ENCODE measurements around the gene TMEM128.

Gene TMEM128, protein sequence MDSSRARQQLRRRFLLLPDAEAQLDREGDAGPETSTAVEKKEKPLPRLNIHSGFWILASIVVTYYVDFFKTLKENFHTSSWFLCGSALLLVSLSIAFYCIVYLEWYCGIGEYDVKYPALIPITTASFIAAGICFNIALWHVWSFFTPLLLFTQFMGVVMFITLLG

DNA sequence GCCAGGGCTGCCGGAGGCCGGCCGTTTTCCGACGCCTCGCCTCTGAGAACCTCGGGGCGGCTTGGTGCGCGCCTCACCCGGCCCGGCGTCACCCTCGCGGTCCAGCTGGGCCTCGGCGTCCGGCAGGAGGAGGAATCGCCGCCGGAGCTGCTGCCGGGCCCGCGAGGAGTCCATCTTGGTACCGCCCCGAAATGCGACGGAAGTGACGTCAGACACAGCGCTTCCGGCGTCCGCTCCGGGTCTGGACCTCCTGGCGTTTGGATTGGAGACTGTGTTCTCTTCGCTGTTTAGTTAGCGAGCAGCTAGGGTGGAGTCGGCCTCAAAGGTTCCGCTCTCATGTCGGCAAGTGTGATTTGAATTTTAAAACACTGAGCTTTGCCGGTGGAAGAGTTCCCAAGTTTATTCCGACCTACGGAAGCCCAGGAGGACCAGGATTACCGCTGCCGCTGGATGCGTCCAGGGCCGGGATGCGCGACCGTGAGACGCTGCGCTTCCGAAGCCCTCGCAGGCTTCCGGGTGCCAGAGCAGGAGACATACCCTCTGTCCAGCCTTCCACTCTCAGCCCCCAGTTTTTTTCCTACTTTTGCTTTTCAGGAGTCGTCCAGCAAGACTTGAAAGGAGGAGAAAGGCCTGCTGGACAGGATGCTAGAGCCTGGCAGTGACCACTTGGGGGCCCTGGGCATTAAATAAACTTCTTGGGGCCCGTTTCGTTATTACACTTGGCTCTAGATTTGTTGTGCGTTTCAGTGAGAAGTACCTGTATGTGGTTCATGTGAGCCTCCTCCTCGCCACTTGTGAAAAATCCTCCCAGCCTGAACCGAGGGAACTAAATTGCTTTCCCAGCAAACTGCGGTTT lies at the start of gene TMEM128:
Gene TMEM128, minus strand, starts transcription at position 195 of the 856 bp plus-strand sequence. Its CDS starts 21 bp downstream, at position 174.
- peak within 1 kb of the TSS; percentile 46 to 83 (median 63) for H3K4me3 ChIP-seq
- peak within 1 kb of the TSS; percentile 39 to 98 (median 94) for H3K27ac ChIP-seq

DNA sequence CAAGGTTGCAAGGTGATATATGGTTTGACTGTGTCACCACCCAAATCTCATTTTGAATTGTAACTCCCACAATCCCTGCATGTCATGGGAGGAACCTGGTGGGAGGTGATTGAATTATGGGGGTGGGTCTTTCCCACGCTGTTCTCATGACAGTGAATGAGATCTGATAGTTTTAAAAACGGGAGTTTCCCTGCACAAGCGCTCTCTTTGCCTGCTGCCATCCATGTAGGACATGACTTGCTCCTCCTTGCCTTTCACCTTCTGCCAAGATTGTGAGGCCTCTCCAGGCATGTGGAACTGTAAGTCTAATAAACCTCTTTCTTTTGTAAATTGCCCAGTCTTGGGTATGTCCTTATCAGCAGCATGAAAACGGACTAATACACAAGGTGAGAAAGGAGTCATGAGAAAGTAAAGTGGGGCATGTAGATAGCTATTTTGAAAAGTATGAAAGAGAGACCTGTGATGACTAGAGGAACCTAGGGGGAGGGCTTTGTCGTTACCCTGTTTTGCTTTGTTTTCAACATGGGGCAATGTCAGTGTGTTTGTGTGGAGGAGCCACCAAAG lies 48.3 kb upstream of the TMEM128 start:
- H3K27ac ChIP-seq = no peak overlapping the region

DNA sequence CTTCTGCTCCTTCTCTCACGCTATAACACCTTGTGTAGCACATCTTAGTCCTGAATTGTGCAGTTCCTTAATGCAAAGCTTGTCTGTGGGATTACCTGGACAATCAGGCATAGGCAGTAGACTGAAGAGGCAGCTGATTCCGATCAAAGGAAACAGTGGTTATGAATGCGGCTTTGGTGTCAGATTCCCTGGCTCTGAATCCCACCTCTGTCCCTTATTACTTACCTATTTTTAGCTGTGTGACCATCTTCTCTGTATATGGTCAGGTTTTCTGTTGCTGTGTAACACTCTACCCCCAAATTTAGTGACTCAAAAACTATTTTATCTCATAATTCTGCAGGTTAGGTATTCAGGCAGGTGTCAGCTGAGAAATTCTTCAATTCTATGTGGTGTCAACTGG lies 45.3 kb upstream of the TMEM128 start:
- Histone ChIP-seq H3K4me3 (no peak overlapping the region), H3K27ac (no peak overlapping the region)

More for the DNA sequence above, 48.3 kb upstream of the TMEM128 start:
- no peak overlapping the region for H3K4me3 ChIP-seq

DNA sequence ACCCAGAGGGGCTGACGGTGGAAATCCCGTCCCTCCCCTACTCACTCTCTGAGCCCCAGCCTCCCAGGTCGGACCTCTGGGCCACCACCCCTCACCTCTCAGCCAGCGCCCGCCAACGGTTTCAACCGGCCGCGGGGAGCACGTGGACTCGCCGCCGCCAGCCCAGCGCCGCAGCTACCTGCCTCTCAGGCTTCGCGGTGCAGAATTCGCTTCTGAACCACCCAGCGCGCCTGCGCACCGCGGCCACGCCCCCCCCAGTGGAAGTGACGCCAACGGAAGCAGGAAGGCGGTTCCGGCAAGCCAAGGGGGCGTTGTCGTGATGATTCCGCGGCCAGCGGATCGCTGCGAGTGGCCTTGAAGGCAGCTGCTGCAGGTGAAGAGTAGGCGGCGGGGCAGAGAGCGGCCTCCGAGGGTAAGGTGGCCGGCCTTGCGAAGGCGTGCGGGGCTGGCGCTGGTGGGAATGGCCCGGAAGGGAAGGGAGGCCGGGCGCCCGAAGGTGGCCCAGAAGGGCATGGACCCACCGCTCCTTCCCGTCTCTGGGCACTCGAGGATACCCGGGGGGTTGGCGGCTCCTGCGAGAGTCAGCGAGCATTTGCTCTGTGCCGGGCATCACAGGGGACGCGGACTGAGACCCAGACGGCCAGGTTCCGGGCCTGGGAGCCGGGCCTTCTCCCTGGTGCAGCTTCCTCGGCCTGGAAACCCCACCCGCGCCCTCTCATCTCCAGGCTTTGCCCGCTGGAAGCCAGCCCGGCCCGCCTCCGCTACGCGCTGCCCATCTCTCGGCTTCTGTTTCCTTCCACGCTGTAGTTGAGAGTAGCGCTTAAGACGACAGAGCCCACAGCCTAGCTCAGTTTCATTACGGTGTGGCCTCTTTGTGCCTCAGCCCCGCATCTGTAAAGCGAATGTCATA lies 42.2 kb upstream of the TMEM128 start, which contains the start of the genes LYAR and ZBTB49:
Gene LYAR, minus strand, starts transcription at position 214 of the 910 bp plus-strand sequence. CDS start 6,412 bp downstream, outside the sequence.
Gene ZBTB49, plus strand, starts transcription at position 311 of the 910 bp plus-strand sequence. CDS start 9,695 bp downstream, outside the sequence.
- Histone ChIP-seq H3K4me3 (peak within 1 kb of the TSS; percentile 54 to 100 (median 99)), H3K27ac (peak within 1 kb of the TSS; percentile 13 to 88 (median 84))

DNA sequence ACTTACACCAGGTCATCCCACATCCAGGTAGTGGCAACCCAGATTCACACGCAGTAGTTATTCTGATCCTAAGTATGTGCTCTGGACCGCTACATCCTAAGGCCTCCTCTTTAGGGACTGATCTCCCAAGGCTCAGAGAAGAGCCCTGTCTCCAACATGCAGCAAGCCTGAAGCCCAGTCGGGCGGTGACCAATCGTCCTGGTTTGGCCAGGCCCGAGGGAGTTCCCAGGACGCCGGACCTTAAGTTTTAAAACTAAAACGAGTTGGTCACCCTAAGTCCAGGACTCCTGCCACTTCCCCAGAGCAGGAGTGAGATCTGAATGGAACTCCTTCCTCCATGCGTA lies 41.5 kb upstream of the TMEM128 start:
- Histone ChIP-seq H3K4me3 (peak overlapping the region; percentile 54 to 100 (median 99)), H3K27ac (peak overlapping the region in 20 of 21 experiments; percentile 13 to 88 (median 84))

DNA sequence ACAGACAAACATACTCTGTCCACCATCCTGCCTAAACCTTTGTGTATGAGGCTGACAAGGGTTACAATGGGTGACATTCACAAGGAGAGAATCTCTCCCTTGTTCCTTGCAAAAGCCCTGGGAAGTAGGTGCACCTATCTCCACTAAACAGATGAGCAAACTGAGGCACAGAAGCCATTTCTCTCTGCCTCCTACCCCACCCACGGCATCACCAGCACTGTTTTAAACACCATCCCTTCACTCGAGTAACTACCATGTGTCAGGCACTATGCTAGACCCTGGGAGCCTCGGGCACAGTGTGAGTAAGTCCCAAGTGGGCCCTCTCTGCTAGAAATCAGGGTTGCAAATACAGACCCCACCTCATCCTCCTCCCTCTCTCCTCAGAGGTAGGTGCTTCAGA lies 41.0 kb upstream of the TMEM128 start:
- H3K4me3 ChIP-seq = peak overlapping the region; percentile 54 to 100 (median 99)
- peak overlapping the region in 7 of 21 experiments; percentile 76 to 88 (median 84) for H3K27ac ChIP-seq

DNA sequence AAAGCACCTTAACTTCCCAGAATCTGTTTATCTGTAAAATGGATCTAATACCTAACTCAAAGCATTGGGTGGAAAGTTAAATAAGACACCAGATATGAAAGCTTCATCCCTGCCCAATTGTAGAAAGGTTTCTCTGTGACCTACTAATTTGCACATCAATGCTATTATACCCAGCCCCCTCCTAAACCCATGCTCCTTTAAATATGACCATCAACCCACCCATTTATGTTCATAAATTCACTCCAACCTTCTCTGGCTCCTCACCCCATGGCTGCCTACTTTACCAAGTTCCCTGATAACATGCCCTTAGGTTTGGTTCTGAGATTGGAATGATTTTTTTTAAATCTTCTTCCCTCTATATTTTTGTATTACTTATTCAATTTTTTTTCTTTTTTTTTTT lies 40.1 kb upstream of the TMEM128 start:
- Histone ChIP-seq H3K4me3 (no peak overlapping the region), H3K27ac (no peak overlapping the region)

DNA sequence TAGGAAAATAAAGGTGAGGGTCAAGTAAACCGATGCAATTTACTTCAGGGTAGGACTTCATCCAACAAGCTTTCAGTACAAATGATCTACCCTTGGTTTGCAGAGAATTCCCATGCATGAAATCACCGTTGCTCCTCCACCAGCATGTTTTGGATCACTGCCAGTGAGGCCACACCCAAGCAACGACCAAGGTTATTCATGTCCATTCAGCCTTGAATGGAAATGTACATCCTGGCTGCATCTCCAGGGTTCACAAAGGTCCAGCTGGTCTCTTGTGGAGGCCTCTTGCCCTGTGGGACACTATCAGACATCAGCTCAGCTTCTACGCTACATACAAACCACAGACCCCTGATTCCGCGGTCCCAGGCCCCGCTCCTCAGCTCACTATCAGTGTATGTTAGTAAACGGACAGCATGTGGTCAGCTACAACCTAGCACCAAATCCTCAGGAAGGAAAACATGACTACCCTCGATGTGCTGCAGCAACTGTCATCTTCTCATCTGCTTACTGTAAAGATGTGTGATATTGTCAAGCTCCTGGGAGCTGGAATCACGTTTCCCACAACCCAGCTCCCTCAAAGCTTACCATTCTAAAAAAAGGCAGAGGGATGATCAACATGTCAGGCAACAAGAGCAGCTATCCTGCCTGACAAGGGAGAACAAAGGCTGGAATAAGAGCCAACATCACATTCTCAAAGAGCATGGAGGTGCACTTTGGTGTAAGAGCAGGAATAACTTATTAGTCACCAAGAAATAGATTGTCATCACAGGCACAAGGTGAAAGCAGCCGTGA lies 37.0 kb upstream of the TMEM128 start:
- Histone ChIP-seq H3K27ac (no peak overlapping the region), H3K4me3 (no peak overlapping the region)

DNA sequence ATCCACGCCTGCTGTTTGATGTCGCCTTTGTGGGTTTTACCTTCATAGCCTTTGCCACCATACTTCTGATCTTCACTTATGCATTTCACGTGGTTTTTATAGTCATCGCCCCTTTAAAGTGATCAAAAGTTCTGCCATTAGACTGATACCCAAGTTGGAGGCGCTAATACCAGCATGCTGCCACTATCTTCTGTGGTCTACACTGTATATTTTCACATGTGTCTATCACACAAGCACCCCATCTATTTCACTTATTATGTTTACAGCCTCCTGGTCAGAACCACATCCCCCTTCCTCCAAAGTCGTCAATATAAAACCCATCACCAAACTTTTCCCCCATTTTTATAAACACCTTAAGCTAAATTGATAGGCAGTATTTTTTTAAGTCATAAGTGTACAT lies 33.8 kb upstream of the TMEM128 start:
- Histone ChIP-seq H3K27ac (no peak overlapping the region), H3K4me3 (no peak overlapping the region)

DNA sequence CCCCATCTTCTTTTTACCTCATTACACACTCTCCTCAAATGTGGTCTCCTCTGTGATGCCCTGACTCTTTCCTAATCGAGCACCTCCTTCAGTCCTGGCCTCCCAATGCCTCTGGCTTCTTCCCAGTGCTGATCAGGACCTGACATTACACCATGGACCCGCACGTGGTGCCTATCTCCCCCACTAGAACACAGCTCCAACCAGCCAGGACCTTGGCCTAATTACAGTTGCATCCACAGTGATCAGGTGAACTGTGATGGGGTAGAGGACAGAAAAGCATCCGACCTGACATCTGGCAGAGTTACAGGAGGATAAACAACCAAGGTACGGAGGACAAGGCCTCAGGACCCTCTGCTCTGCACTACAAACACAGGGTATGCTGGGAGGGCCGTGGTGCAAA lies 29.5 kb upstream of the TMEM128 start:
- no peak overlapping the region for H3K4me3 ChIP-seq

DNA sequence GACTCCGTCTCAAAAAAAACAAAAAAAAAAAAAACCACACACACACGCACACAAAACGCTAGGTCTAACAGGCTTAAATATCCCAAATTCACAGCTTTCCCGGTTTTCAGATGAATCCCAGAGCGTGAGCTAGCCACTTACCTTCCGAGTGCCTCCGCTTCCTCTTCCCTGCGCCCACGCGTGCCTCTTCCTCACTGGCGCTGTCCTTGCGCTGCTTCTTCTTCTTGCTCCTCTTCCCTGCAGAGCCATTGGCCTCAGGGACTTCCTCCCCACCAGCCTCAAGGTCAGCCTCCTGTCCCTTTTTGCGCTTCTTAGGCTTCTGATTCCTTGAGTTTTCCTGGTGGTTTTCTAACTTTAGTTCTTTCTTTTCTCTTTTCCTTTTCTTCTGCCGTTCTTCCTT lies 26.2 kb upstream of the TMEM128 start:
- Histone ChIP-seq H3K27ac (no peak overlapping the region), H3K4me3 (no peak overlapping the region)

More for the DNA sequence above, 29.5 kb upstream of the TMEM128 start:
- no peak overlapping the region for H3K27ac ChIP-seq

DNA sequence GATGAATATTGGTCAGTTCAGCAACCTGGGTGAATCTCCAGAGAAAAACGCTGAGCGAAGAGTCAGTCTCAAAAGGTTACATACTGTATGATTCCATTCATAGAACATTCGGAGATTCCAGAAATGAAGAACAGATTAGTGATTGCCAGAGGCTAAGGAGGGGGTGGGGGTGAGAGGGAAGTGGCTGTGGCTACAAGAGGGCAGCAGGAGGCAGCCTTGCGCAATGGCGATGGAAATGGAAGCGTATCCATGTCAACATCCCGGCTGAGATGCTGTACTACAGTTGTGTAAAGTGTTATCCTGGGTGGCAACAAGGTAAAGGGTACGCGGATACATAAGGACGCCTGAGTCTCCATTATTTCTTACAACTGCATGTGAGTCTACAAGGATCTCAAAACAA lies 23.9 kb upstream of the TMEM128 start:
- no peak overlapping the region for H3K27ac ChIP-seq
- H3K4me3 ChIP-seq = no peak overlapping the region

DNA sequence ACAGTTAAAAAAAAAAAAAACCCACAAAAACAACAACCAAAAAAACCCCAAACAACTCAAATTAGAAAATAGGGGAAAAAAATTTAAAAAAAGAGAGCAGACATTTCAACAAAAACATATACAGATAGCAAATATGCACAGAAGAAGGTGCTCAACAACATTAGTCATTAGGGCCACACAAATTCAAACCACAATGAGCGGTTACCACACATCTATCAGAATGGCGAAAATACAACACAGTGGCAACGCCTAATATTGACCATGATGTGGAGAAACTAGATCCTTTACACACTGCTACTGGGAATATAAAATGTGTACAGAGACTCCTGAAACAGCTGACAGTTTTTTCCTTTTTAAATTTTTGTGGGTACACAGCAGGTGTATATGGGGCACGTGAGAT lies 22.5 kb upstream of the TMEM128 start:
- H3K27ac ChIP-seq = peak overlapping the region in 4 of 21 experiments; percentile 69 to 78 (median 72)
- no peak overlapping the region for H3K4me3 ChIP-seq

DNA sequence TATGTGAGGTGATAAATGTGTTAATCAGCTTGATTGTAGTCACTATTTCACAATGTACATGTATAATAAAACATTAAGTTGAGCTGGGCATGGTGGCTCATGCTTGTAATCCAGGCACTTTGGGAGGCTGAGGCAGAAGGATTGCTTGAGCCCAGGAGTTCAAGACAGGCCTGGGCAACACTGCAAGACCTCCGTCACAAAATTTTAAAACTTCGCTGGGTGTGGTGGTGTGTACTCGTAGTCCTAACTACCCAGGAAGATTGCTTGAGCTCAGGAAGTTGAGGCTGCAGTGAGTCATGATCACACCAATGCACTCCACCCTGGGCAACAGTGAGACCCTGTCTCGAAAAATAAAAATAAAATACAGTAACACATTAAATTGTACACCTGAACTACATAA lies 21.8 kb upstream of the TMEM128 start:
- peak overlapping the region in 9 of 21 experiments; percentile 21 to 78 (median 56) for H3K27ac ChIP-seq

DNA sequence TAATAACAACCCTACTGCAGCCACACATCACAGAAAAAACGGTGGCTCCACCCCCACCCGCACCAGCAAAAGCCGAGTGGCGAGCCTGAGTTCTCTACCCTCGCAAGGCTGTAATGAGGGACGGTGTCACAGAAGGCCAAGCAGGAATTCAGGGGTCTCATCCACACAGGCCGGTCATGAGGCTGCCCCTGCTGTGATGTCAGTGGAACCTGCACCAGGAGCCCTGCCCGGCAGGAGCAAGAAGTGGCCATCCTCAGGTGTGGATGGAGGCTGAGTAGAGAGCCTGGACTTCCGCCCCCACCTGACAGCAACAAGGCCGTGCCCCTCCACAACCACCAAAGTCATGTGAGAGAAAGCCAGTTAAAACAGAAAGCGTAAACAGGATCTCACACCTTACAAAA lies 21.3 kb upstream of the TMEM128 start:
- H3K27ac ChIP-seq = peak overlapping the region in 10 of 21 experiments; percentile 15 to 78 (median 44)

More for the DNA sequence above, 21.8 kb upstream of the TMEM128 start:
- no peak overlapping the region for H3K4me3 ChIP-seq

DNA sequence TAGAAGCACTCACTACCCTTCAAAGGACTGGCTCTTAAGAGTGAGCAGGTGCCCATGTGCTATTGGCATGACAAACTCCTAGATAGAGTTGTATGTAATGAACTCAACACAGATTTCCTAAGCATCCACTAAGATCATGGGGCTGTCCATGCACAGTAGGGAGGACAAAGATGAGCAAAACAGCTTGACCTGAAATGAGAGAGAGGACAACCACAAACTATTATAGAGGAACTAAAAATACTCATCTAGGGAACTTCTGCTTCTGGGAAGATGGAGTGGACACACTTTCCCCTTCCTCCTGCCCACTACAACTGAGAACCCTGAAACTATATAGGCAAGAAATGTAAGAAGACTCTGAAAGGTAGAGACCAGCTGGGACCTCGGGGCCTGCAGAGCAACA lies 20.8 kb upstream of the TMEM128 start:
- H3K27ac ChIP-seq = peak overlapping the region in 9 of 21 experiments; percentile 15 to 78 (median 53)
- H3K4me3 ChIP-seq = no peak overlapping the region

More for the DNA sequence above, 21.3 kb upstream of the TMEM128 start:
- no peak overlapping the region for H3K4me3 ChIP-seq

DNA sequence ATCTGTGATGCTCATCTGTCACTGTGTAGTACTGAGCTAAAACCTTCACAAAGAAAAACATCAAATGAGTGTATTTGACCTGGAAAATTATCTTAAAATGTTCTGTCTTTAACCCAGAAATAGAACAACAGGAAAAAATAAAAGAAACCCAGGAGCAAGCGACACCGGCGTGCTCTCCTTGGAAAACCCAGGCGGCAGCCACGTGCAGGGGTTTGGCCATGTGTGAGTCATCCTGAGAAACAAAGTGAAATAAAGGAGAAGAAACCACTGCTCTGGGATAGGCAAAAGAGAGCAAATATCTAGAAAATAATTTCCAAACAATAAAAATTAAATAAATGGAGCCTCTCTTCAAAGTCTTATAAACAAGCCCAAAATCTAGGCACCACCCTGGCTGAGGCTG lies 20.0 kb upstream of the TMEM128 start:
- H3K27ac ChIP-seq = peak overlapping the region in 4 of 21 experiments; percentile 21 to 72 (median 70)

DNA sequence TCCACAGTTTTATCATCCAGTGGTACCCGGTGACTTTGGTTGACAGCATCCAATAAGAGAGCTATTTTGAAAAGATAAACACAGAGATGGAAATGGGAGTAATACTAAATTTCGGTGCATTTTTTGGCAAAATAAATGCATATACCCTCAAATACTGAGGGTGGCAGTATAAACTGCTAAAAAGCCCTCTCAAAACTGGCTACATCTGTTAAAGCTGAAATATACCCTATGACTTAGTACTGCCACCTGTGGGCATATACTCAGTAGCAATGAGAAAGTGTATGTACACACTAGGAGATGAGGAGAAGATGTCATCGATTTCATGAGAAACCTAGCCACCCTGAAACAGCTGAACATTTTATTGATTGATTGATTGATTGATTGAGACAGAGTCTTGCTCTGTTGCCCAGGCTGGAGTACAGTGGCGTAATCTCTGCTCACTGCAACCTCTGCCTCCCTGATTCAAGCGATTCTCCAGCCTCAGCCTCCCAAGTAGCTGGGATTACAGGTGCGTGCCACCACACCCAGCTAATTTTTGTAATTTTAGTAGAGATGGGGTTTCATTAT lies 12.2 kb upstream of the TMEM128 start:
- Histone ChIP-seq H3K27ac (no peak overlapping the region), H3K4me3 (no peak overlapping the region)

More for the DNA sequence above, 20.0 kb upstream of the TMEM128 start:
- H3K4me3 ChIP-seq = no peak overlapping the region
